Measurements from ENCODE around the gene SBNO2.

SBNO2 gene

GRCh38 chr19:1146858-1147780 is 26.9 kb downstream of the SBNO2 start:
- no peaks in the 10 kb centered on the region for H3K9me3 ChIP-seq (ENCODE audit: control insufficient read depth, low read length)
- peaks cover 68% of the 10 kb centered on the region for H3K36me3 ChIP-seq (ENCODE audit: control insufficient read depth, insufficient read depth, low read length, severe bottlenecking)
- peaks cover 12% of the 10 kb centered on the region for H3K4me1 ChIP-seq (ENCODE audit: control insufficient read depth, insufficient read depth, low read length)
- H3K9ac ChIP-seq (ENCODE audit: low read length), result no peak overlapping the region
- DNase-seq (ENCODE audit: low read depth), result no peak
- H3K4me3 ChIP-seq (ENCODE audit: low read length), result no peak overlapping the region
- no peaks in the 10 kb centered on the region for H3K27me3 ChIP-seq (replicated peaks; ENCODE audit: control insufficient read depth, insufficient read depth, low read length)

GRCh38 chr19:1146412-1146699 is 27.7 kb downstream of the SBNO2 start:
- Histone ChIP-seq H3K27me3 (replicated peaks; ENCODE audit: control insufficient read depth, insufficient read depth, low read length) (no peaks in the 10 kb centered on the region), H3K36me3 (ENCODE audit: control insufficient read depth, insufficient read depth, low read length, severe bottlenecking) (peaks cover 67% of the 10 kb centered on the region), H3K4me1 (ENCODE audit: control insufficient read depth, insufficient read depth, low read length) (peaks cover 5% of the 10 kb centered on the region), H3K9ac (ENCODE audit: low read length) (no peak overlapping the region), H3K4me3 (ENCODE audit: low read length) (no peak overlapping the region), H3K9me3 (ENCODE audit: control insufficient read depth, low read length) (no peaks in the 10 kb centered on the region)
- no peak for DNase-seq (ENCODE audit: low read depth)

GRCh38 chr19:1145635-1146411 is 28.2 kb downstream of the SBNO2 start:
- Histone ChIP-seq H3K4me1 (ENCODE audit: control insufficient read depth, insufficient read depth, low read length) (peaks cover 2% of the 10 kb centered on the region), H3K9ac (ENCODE audit: low read length) (no peak overlapping the region), H3K4me3 (ENCODE audit: low read length) (no peak overlapping the region), H3K27me3 (replicated peaks; ENCODE audit: control insufficient read depth, insufficient read depth, low read length) (no peaks in the 10 kb centered on the region), H3K36me3 (ENCODE audit: control insufficient read depth, insufficient read depth, low read length, severe bottlenecking) (peaks cover 64% of the 10 kb centered on the region), H3K9me3 (ENCODE audit: control insufficient read depth, low read length) (no peaks in the 10 kb centered on the region)
- no peak for DNase-seq (ENCODE audit: low read depth)

- DNase-seq (ENCODE audit: low read depth), result no peak
- peaks cover 60% of the 10 kb centered on the region for H3K36me3 ChIP-seq (ENCODE audit: control insufficient read depth, insufficient read depth, low read length, severe bottlenecking)
- no peaks in the 10 kb centered on the region for H3K27me3 ChIP-seq (replicated peaks; ENCODE audit: control insufficient read depth, insufficient read depth, low read length)
- no peaks in the 10 kb centered on the region for H3K4me1 ChIP-seq (ENCODE audit: control insufficient read depth, insufficient read depth, low read length)
- no peak overlapping the region for H3K9ac ChIP-seq (ENCODE audit: low read length)
- no peaks in the 10 kb centered on the region for H3K9me3 ChIP-seq (ENCODE audit: control insufficient read depth, low read length)
- no peak overlapping the region for H3K4me3 ChIP-seq (ENCODE audit: low read length)
Measured at GRCh38 chr19:1144741-1145140, 29.3 kb downstream of the SBNO2 start.

GRCh38 chr19:1143828-1144399 is 30.2 kb downstream of the SBNO2 start:
- H3K9ac ChIP-seq (ENCODE audit: low read length), result no peak overlapping the region
- no peaks in the 10 kb centered on the region for H3K4me1 ChIP-seq (ENCODE audit: control insufficient read depth, insufficient read depth, low read length)
- H3K9me3 ChIP-seq (ENCODE audit: control insufficient read depth, low read length), result no peaks in the 10 kb centered on the region
- no peak overlapping the region for H3K4me3 ChIP-seq (ENCODE audit: low read length)
- H3K27me3 ChIP-seq (replicated peaks; ENCODE audit: control insufficient read depth, insufficient read depth, low read length), result no peaks in the 10 kb centered on the region
- DNase-seq (ENCODE audit: low read depth), result no peak
- peaks cover 55% of the 10 kb centered on the region for H3K36me3 ChIP-seq (ENCODE audit: control insufficient read depth, insufficient read depth, low read length, severe bottlenecking)

- H3K9ac ChIP-seq (ENCODE audit: low read length), result no peak overlapping the region
- DNase-seq (ENCODE audit: low read depth), result no peak
- no peak overlapping the region for H3K4me3 ChIP-seq (ENCODE audit: low read length)
Measured at GRCh38 chr19:1141944-1142343, 32.1 kb downstream of the SBNO2 start.

GRCh38 chr19:1140272-1141027 is 33.6 kb downstream of the SBNO2 start:
- Histone ChIP-seq H3K4me3 (ENCODE audit: low read length) (no peak overlapping the region), H3K36me3 (ENCODE audit: control insufficient read depth, insufficient read depth, low read length, severe bottlenecking) (peaks cover 57% of the 10 kb centered on the region), H3K9me3 (ENCODE audit: control insufficient read depth, low read length) (no peaks in the 10 kb centered on the region), H3K9ac (ENCODE audit: low read length) (no peak overlapping the region), H3K27me3 (replicated peaks; ENCODE audit: control insufficient read depth, insufficient read depth, low read length) (no peaks in the 10 kb centered on the region), H3K4me1 (ENCODE audit: control insufficient read depth, insufficient read depth, low read length) (peaks cover 5% of the 10 kb centered on the region)
- DNase-seq (ENCODE audit: low read depth), result no peak

More at GRCh38 chr19:1141944-1142343, 32.1 kb downstream of the SBNO2 start:
- Histone ChIP-seq H3K9me3 (ENCODE audit: control insufficient read depth, low read length) (no peaks in the 10 kb centered on the region), H3K36me3 (ENCODE audit: control insufficient read depth, insufficient read depth, low read length, severe bottlenecking) (peaks cover 57% of the 10 kb centered on the region), H3K27me3 (replicated peaks; ENCODE audit: control insufficient read depth, insufficient read depth, low read length) (no peaks in the 10 kb centered on the region), H3K4me1 (ENCODE audit: control insufficient read depth, insufficient read depth, low read length) (no peaks in the 10 kb centered on the region)

- Histone ChIP-seq H3K9ac (ENCODE audit: low read length) (no peak overlapping the region), H3K27me3 (replicated peaks; ENCODE audit: control insufficient read depth, insufficient read depth, low read length) (no peaks in the 10 kb centered on the region), H3K4me1 (ENCODE audit: control insufficient read depth, insufficient read depth, low read length) (peaks cover 10% of the 10 kb centered on the region), H3K36me3 (ENCODE audit: control insufficient read depth, insufficient read depth, low read length, severe bottlenecking) (peaks cover 54% of the 10 kb centered on the region), H3K9me3 (ENCODE audit: control insufficient read depth, low read length) (no peaks in the 10 kb centered on the region), H3K4me3 (ENCODE audit: low read length) (no peak overlapping the region)
- no peak for DNase-seq (ENCODE audit: low read depth)
Measured at GRCh38 chr19:1139126-1139525, 34.9 kb downstream of the SBNO2 start.

- DNase-seq (ENCODE audit: low read depth), result no peak
- Histone ChIP-seq H3K4me1 (ENCODE audit: control insufficient read depth, insufficient read depth, low read length) (peaks cover 19% of the 10 kb centered on the region), H3K9ac (ENCODE audit: low read length) (no peak overlapping the region), H3K9me3 (ENCODE audit: control insufficient read depth, low read length) (no peaks in the 10 kb centered on the region), H3K4me3 (ENCODE audit: low read length) (no peak overlapping the region), H3K27me3 (replicated peaks; ENCODE audit: control insufficient read depth, insufficient read depth, low read length) (no peaks in the 10 kb centered on the region), H3K36me3 (ENCODE audit: control insufficient read depth, insufficient read depth, low read length, severe bottlenecking) (peaks cover 44% of the 10 kb centered on the region)
Measured at GRCh38 chr19:1138121-1138520, 35.9 kb downstream of the SBNO2 start.

- Histone ChIP-seq H3K9ac (ENCODE audit: low read length) (no peak overlapping the region), H3K9me3 (ENCODE audit: control insufficient read depth, low read length) (no peaks in the 10 kb centered on the region), H3K4me1 (ENCODE audit: control insufficient read depth, insufficient read depth, low read length) (peaks cover 29% of the 10 kb centered on the region), H3K4me3 (ENCODE audit: low read length) (no peak overlapping the region), H3K27me3 (replicated peaks; ENCODE audit: control insufficient read depth, insufficient read depth, low read length) (no peaks in the 10 kb centered on the region), H3K36me3 (ENCODE audit: control insufficient read depth, insufficient read depth, low read length, severe bottlenecking) (peaks cover 32% of the 10 kb centered on the region)
- no peak for DNase-seq (ENCODE audit: low read depth)
Measured at GRCh38 chr19:1136621-1137317, 37.3 kb downstream of the SBNO2 start.

All from adipocyte (in vitro differentiated cells).